HG02678 (cell line): Measurements from ENCODE around the gene PIKFYVE.

ENCODE experiments used
- ATAC-seq: cut with Tn5 transposase; IDR thresholded peaks from one replicate; pipeline ENCODE4 v1.9.1; 2021; ENCODE audit warnings: mild to moderate bottlenecking, moderate library complexity; ENCODE audit not compliant: unreplicated experiment

PIKFYVE gene

DNA sequence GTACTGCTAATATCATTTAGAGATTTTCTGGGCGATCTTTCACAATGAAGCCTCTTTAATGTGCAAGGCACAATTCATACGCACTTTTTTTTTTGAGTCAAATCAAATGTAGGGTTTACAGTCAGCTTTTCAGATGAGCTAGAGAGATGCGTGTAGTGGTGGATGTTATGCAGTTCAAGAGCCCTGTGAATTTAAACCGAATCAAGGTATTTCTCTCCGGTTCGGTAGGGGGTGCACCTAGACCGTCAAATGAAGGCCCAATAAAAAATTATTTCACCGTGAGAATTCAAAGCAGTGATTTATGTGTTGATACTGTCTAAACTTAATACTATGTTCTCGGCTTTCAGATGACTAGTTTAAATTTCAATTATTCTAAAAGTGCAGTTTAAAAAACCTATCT, 141.6 kb downstream of the PIKFYVE start:
- ATAC-seq = peak; percentile 38
